ENCODE data around the gene EXOSC3.
"Not testable (repeated sequence)": the region's sequence is repeated elsewhere in the genome, so short reads cannot be mapped to it uniquely, and the experiment has no call there.

The EXOSC3 gene
- 20.3 to 57.0 (median 39.6) reads per million in 3 experiments for total RNA-seq

GRCh38 chr9:37784616-37785483 is at the start of gene EXOSC3:
TSS of gene EXOSC3 (minus strand) at chr9:37785064. CDS start at chr9:37785044, 20 bp downstream.
- DNase-seq: peak; percentile 83

- DNase-seq: no peak
Measured at GRCh38 chr9:37827483-37828165, 42.8 kb upstream of the EXOSC3 start.

GRCh38 chr9:37825174-37825573 is 40.3 kb upstream of the EXOSC3 start:
- DNase-seq: not testable (repeated sequence)

GRCh38 chr9:37820142-37820541 is 35.3 kb upstream of the EXOSC3 start:
- DNase-seq: no peak

- no peak for DNase-seq
Measured at GRCh38 chr9:37818849-37819248, 34.0 kb upstream of the EXOSC3 start.

- no peak for DNase-seq
Measured at GRCh38 chr9:37812773-37813379, 28.0 kb upstream of the EXOSC3 start.

GRCh38 chr9:37811906-37812476 is 27.1 kb upstream of the EXOSC3 start:
- no peak for DNase-seq

- not testable (repeated sequence) for DNase-seq
Measured at GRCh38 chr9:37809676-37810075, 24.8 kb upstream of the EXOSC3 start.

GRCh38 chr9:37806271-37806670 is 21.4 kb upstream of the EXOSC3 start:
- DNase-seq: no peak

GRCh38 chr9:37801959-37802711 is 17.3 kb upstream of the EXOSC3 start:
- no peak for DNase-seq

GRCh38 chr9:37801287-37801850 is 16.5 kb upstream of the EXOSC3 start:
- DNase-seq: no peak

GRCh38 chr9:37800631-37801286 is 15.9 kb upstream of the EXOSC3 start, which contains the start of gene DCAF10:
TSS of gene DCAF10 (plus strand) at chr9:37800797. CDS start at chr9:37800867, 70 bp downstream.
- DNase-seq: peak; percentile 83

- no peak for DNase-seq
Measured at GRCh38 chr9:37798677-37799076, 13.8 kb upstream of the EXOSC3 start.

GRCh38 chr9:37796232-37796631 is 11.4 kb upstream of the EXOSC3 start:
- no peak for DNase-seq

GRCh38 chr9:37792122-37792521 is 7.3 kb upstream of the EXOSC3 start:
- no peak for DNase-seq

- no peak for DNase-seq
Measured at GRCh38 chr9:37790096-37790495, 5.2 kb upstream of the EXOSC3 start.

- no peak for DNase-seq
Measured at GRCh38 chr9:37788332-37788731, 3.5 kb upstream of the EXOSC3 start.

- DNase-seq: no peak
Measured at GRCh38 chr9:37787059-37787458, 2.2 kb upstream of the EXOSC3 start.

- no peak for DNase-seq
Measured at GRCh38 chr9:37784291-37784615, 611 bp downstream of the EXOSC3 start.

- no peak for DNase-seq
Measured at GRCh38 chr9:37778534-37778933, 6.3 kb downstream of the EXOSC3 start.

- no peak for DNase-seq
Measured at GRCh38 chr9:37776328-37776727, 8.5 kb downstream of the EXOSC3 start.

Data from central memory CD4-positive, alpha-beta T cell (primary cell).